GM12878 (cell line): ENCODE data around the gene SSR1. TPM values are rescaled to one million over a fixed set of nuclear protein-coding genes. Genes with fewer than 3 reads are reported as not detected.

ENCODE experiments used
- EP300 ChIP-seq, 2 experiments: fragments of 150-350 bp in 1 of 2; IDR thresholded peaks; 2 replicates each; pipeline ENCODE4 v1.6.1; 2011 to 2012; ENCODE audit warnings: low read depth in 2 of 2, low read length in 2 of 2, borderline replicate concordance in 1 of 2, improper control_type of control experiment in 1 of 2, inconsistent platforms in 1 of 2; ENCODE audit not compliant: control insufficient read depth in 1 of 2
- FOXK2 ChIP-seq: fragments of 450-650 bp; IDR thresholded peaks from 2 replicates; pipeline ENCODE4 v1.6.1; 2017; ENCODE audit warnings: mild to moderate bottlenecking, moderate library complexity
- FOXM1 ChIP-seq: IDR thresholded peaks from 2 replicates; pipeline ENCODE4 v1.6.1; 2012; ENCODE audit warnings: low read depth, mild to moderate bottlenecking, inconsistent platforms, low read length, moderate library complexity
- HCFC1 ChIP-seq: fragments of 150-350 bp; IDR thresholded peaks from 2 replicates; pipeline ENCODE4 v1.6.1; 2014; ENCODE audit warnings: low read length
- HDGF ChIP-seq: fragments of 450-650 bp; IDR thresholded peaks from 2 replicates; pipeline ENCODE4 v1.6.1; 2016; ENCODE audit warnings: antibody characterized with exemption
- IRF4 ChIP-seq: IDR thresholded peaks from 2 replicates; pipeline ENCODE4 v1.6.1; 2011; ENCODE audit warnings: low read depth, low read length
- PAX8 ChIP-seq: fragments of 450-650 bp; IDR thresholded peaks from 2 replicates; pipeline ENCODE4 v1.6.1; 2017; ENCODE audit warnings: mild to moderate bottlenecking, moderate library complexity
- POLR2A ChIP-seq: IDR thresholded peaks from 2 replicates; pipeline ENCODE4 v1.6.1; 2011; ENCODE audit warnings: low read depth, mild to moderate bottlenecking, low read length
- RAD51 ChIP-seq: fragments of 450-650 bp; IDR thresholded peaks from 2 replicates; pipeline ENCODE4 v1.6.1; 2016; ENCODE audit warnings: moderate library complexity, mild to moderate bottlenecking, inconsistent platforms
- RCOR1 ChIP-seq: conservative IDR thresholded peaks from 2 replicates; pipeline ENCODE4 v1.6.1; 2012; ENCODE audit warnings: low read depth, low read length, improper control_type of control experiment
- RFX5 ChIP-seq: IDR thresholded peaks from 2 replicates; pipeline ENCODE4 v1.6.1; 2011; ENCODE audit warnings: low read depth, low read length, improper control_type of control experiment
- ZNF274 ChIP-seq: IDR thresholded peaks from one replicate; pipeline ENCODE4 v1.8.0; 2011; ENCODE audit not compliant: insufficient read length, insufficient read depth
- ZNF622 ChIP-seq: fragments of 450-650 bp; IDR thresholded peaks from 2 replicates; pipeline ENCODE4 v1.6.1; 2017; ENCODE audit warnings: mild to moderate bottlenecking, inconsistent platforms
- polyA plus RNA-seq, 11 experiments: library from polyadenylated mRNA; depleted of rRNA in 4 of 11; unstranded in 6 of 11; stranded (reverse) in 5 of 11; fragments of >200 nt; fragmentation: Nextera tagmentation in 4 of 11; fragmentation: Illumina TruSeq in 1 of 11; extraction: Ambion mirVana in 4 of 11; extraction: Trizol in 1 of 11; gene quantifications; 1 replicate in 1 of 11; 2 replicates in 10 of 11; pipeline versions ENCODE4 v1.2.1 to v1.2.3, GENCODE V29; 2011 to 2016; ENCODE audit warnings: inconsistent platforms in 2 of 11, missing spikeins in 2 of 11, low read depth in 1 of 11
- total RNA-seq, 4 experiments: library from RNA; depleted of rRNA in 3 of 4; stranded (reverse); fragments of >200 nt in 3 of 4; fragmentation: Illumina TruSeq in 1 of 4; extraction: Trizol in 1 of 4; gene quantifications; 2 replicates each; pipeline versions ENCODE4 v1.2.1 to v1.2.3, GENCODE V29; 2013 to 2021
- TF ChIP-seq, protein P1 (sequence below): fragments of 450-650 bp; IDR thresholded peaks from 2 replicates; pipeline ENCODE4 v1.6.1; 2018; ENCODE audit warnings: borderline replicate concordance, mild to moderate bottlenecking; ENCODE audit not compliant: partially characterized antibody
- TF ChIP-seq, protein P2 (sequence below): fragments of 450-650 bp; IDR thresholded peaks from 2 replicates; pipeline ENCODE4 v1.6.1; 2014; ENCODE audit warnings: mild to moderate bottlenecking
- TF ChIP-seq, protein P3 (sequence below): fragments of 450-650 bp; IDR thresholded peaks from 2 replicates; pipeline ENCODE4 v1.6.1; 2017; ENCODE audit warnings: mild to moderate bottlenecking
- TF ChIP-seq, protein P4 (sequence below): IDR thresholded peaks from 2 replicates; pipeline ENCODE4 v1.6.1; 2011; ENCODE audit warnings: borderline replicate concordance, low read depth, mild to moderate bottlenecking, moderate library complexity, mixed read lengths, low read length; ENCODE audit not compliant: insufficient read depth; ENCODE audit errors: extremely low read length
- TF ChIP-seq, protein P5 (sequence below): IDR thresholded peaks from 2 replicates; pipeline ENCODE4 v1.6.1; 2012; ENCODE audit warnings: mild to moderate bottlenecking, low read depth, low read length
- TF ChIP-seq, protein P6 (sequence below): fragments of 450-650 bp; IDR thresholded peaks from 2 replicates; pipeline ENCODE4 v1.6.1; 2016; ENCODE audit warnings: mild to moderate bottlenecking

SSR1 gene
- total and polyA plus RNA-seq, 10 of the 15 experiments (the other 5 are each of a cell fraction or from before 2014, with no cell fraction given), result 42.0 to 209 (median 128) TPM

DNA sequence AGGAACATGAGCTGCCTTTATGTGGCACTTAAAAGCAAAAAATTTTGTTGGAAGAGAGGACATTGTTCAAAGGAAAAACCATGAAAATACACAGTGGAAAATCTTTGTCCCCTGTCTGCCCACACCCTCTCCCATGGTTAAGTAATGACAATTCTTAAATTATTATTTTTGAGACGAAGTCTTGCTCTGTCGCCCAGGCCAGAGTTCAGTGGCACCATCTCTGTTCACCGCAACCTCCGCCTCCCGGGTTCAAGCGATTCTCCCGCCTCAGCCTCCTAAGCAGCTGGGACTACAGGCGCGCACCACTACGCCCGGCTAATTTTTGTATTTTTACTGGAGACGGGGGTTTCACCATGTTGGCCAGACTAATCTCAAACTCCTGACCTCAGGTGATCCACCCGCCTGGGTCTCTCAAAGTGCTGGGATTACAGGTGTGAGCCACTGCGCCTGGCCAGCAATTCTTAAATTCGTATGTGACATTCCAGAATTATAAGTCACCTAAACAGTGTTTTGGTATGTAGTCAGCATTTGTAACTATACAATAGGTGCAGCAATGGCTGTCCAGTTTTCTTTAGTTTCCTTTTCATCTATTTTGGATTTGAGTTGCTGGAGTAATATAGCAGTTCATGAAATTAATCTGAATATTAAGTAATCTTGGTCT lies 636 bp upstream of the SSR1 start (continued):
- TF ChIP-seq, protein P1, sequence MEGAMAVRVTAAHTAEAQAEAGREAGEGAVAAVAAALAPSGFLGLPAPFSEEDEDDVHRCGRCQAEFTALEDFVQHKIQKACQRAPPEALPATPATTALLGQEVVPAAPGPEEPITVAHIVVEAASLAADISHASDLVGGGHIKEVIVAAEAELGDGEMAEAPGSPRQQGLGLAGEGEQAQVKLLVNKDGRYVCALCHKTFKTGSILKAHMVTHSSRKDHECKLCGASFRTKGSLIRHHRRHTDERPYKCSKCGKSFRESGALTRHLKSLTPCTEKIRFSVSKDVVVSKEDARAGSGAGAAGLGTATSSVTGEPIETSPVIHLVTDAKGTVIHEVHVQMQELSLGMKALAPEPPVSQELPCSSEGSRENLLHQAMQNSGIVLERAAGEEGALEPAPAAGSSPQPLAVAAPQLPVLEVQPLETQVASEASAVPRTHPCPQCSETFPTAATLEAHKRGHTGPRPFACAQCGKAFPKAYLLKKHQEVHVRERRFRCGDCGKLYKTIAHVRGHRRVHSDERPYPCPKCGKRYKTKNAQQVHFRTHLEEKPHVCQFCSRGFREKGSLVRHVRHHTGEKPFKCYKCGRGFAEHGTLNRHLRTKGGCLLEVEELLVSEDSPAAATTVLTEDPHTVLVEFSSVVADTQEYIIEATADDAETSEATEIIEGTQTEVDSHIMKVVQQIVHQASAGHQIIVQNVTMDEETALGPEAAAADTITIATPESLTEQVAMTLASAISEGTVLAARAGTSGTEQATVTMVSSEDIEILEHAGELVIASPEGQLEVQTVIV, result no peak
- no peak for TF ChIP-seq POLR2A
- TF ChIP-seq, protein P2, sequence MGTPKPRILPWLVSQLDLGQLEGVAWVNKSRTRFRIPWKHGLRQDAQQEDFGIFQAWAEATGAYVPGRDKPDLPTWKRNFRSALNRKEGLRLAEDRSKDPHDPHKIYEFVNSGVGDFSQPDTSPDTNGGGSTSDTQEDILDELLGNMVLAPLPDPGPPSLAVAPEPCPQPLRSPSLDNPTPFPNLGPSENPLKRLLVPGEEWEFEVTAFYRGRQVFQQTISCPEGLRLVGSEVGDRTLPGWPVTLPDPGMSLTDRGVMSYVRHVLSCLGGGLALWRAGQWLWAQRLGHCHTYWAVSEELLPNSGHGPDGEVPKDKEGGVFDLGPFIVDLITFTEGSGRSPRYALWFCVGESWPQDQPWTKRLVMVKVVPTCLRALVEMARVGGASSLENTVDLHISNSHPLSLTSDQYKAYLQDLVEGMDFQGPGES, result no peak
- no peak for TF ChIP-seq RCOR1
- TF ChIP-seq, protein P3, sequence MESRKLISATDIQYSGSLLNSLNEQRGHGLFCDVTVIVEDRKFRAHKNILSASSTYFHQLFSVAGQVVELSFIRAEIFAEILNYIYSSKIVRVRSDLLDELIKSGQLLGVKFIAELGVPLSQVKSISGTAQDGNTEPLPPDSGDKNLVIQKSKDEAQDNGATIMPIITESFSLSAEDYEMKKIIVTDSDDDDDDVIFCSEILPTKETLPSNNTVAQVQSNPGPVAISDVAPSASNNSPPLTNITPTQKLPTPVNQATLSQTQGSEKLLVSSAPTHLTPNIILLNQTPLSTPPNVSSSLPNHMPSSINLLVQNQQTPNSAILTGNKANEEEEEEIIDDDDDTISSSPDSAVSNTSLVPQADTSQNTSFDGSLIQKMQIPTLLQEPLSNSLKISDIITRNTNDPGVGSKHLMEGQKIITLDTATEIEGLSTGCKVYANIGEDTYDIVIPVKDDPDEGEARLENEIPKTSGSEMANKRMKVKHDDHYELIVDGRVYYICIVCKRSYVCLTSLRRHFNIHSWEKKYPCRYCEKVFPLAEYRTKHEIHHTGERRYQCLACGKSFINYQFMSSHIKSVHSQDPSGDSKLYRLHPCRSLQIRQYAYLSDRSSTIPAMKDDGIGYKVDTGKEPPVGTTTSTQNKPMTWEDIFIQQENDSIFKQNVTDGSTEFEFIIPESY, result 0 out of 2 replicates have a peak, but pooled peaks have one; percentile 22
- TF ChIP-seq IRF4, result no peak
- TF ChIP-seq FOXK2, result no peak
- peak; percentile 47; the same call in 1 of the 2 replicates for TF ChIP-seq PAX8
- TF ChIP-seq, protein P4, sequence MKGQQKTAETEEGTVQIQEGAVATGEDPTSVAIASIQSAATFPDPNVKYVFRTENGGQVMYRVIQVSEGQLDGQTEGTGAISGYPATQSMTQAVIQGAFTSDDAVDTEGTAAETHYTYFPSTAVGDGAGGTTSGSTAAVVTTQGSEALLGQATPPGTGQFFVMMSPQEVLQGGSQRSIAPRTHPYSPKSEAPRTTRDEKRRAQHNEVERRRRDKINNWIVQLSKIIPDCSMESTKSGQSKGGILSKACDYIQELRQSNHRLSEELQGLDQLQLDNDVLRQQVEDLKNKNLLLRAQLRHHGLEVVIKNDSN, result no peak
- TF ChIP-seq EP300 (IDR thresholded peaks at IDR 0.05; ENCODE audit: borderline replicate concordance in 1 of 2, control insufficient read depth in 1 of 2, low read depth in 2 of 2, low read length in 2 of 2), result no peak
- TF ChIP-seq HDGF, result no peak
- TF ChIP-seq ZNF622, result peak; percentile 3; the same call in 1 of the 2 replicates
- TF ChIP-seq, protein P5, sequence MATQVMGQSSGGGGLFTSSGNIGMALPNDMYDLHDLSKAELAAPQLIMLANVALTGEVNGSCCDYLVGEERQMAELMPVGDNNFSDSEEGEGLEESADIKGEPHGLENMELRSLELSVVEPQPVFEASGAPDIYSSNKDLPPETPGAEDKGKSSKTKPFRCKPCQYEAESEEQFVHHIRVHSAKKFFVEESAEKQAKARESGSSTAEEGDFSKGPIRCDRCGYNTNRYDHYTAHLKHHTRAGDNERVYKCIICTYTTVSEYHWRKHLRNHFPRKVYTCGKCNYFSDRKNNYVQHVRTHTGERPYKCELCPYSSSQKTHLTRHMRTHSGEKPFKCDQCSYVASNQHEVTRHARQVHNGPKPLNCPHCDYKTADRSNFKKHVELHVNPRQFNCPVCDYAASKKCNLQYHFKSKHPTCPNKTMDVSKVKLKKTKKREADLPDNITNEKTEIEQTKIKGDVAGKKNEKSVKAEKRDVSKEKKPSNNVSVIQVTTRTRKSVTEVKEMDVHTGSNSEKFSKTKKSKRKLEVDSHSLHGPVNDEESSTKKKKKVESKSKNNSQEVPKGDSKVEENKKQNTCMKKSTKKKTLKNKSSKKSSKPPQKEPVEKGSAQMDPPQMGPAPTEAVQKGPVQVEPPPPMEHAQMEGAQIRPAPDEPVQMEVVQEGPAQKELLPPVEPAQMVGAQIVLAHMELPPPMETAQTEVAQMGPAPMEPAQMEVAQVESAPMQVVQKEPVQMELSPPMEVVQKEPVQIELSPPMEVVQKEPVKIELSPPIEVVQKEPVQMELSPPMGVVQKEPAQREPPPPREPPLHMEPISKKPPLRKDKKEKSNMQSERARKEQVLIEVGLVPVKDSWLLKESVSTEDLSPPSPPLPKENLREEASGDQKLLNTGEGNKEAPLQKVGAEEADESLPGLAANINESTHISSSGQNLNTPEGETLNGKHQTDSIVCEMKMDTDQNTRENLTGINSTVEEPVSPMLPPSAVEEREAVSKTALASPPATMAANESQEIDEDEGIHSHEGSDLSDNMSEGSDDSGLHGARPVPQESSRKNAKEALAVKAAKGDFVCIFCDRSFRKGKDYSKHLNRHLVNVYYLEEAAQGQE, result no peak
- no peak for TF ChIP-seq RAD51
- TF ChIP-seq HCFC1, result no peak
- TF ChIP-seq, protein P6, sequence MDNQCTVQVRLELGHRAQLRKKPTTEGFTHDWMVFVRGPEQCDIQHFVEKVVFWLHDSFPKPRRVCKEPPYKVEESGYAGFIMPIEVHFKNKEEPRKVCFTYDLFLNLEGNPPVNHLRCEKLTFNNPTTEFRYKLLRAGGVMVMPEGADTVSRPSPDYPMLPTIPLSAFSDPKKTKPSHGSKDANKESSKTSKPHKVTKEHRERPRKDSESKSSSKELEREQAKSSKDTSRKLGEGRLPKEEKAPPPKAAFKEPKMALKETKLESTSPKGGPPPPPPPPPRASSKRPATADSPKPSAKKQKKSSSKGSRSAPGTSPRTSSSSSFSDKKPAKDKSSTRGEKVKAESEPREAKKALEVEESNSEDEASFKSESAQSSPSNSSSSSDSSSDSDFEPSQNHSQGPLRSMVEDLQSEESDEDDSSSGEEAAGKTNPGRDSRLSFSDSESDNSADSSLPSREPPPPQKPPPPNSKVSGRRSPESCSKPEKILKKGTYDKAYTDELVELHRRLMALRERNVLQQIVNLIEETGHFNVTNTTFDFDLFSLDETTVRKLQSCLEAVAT, result peak; percentile 89
- no peak for TF ChIP-seq RFX5
- no peak for TF ChIP-seq FOXM1
- TF ChIP-seq ZNF274, result no peak
